ENCODE results near the gene MORC1.

DNA sequence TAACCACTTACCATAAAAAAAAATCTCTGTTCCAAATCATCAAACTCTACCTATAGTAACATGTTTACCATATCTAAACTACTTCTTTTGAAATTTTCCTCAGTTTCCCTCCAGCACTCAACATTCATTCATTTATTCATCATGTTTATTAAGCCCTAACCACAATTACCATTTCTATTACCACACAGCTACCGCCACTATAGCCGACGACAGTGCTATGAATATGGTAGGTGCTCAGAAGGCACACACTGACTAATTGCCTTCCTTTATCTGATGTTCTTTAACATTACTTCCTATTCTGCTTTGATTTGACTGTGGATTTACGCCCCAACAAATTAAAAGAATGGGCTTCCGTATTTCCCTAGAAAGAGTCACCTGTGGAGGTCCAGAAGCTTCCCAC, 208.1 kb downstream of the MORC1 start:
- TF ChIP-seq EZH2 (IDR thresholded peaks at IDR 0.05), result no peak
- TF ChIP-seq, protein P1, sequence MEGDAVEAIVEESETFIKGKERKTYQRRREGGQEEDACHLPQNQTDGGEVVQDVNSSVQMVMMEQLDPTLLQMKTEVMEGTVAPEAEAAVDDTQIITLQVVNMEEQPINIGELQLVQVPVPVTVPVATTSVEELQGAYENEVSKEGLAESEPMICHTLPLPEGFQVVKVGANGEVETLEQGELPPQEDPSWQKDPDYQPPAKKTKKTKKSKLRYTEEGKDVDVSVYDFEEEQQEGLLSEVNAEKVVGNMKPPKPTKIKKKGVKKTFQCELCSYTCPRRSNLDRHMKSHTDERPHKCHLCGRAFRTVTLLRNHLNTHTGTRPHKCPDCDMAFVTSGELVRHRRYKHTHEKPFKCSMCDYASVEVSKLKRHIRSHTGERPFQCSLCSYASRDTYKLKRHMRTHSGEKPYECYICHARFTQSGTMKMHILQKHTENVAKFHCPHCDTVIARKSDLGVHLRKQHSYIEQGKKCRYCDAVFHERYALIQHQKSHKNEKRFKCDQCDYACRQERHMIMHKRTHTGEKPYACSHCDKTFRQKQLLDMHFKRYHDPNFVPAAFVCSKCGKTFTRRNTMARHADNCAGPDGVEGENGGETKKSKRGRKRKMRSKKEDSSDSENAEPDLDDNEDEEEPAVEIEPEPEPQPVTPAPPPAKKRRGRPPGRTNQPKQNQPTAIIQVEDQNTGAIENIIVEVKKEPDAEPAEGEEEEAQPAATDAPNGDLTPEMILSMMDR (IDR thresholded peaks at IDR 0.05), result no peak
- no peak for TF ChIP-seq EZH2phosphoT487 (IDR thresholded peaks at IDR 0.05)
